Measurements from ENCODE around the gene EPYC. TPM values are rescaled to one million over a fixed set of nuclear protein-coding genes. Genes with fewer than 3 reads are reported as not detected.

Gene EPYC
- not detected in 2 replicates for total RNA-seq (2012; rRNA removed)

GRCh38 chr12:91004872-91005271 is at the start of gene EPYC:
TSS of gene EPYC (minus strand) at chr12:91004972. CDS start at chr12:91002565, 2,407 bp downstream.
- Histone ChIP-seq H3K27me3 (ENCODE audit: control insufficient read depth, insufficient read depth, low read length) (no peaks in the 10 kb centered on the region), H3K9ac (ENCODE audit: low read depth, low read length) (no peak within 1 kb of the TSS), H3K4me3 (ENCODE audit: low read length) (no peak within 1 kb of the TSS), H3K4me2 (ENCODE audit: low read length) (no peak within 1 kb of the TSS), H3K36me3 (ENCODE audit: insufficient read depth, low read length) (no peaks in the 10 kb centered on the region), H3K4me1 (ENCODE audit: control insufficient read depth, insufficient read depth, low read length) (peaks cover 3% of the 10 kb centered on the region), H3K9me3 (replicated peaks; ENCODE audit: low read length) (no peaks in the 10 kb centered on the region)

GRCh38 chr12:91053951-91054715 is 49.4 kb upstream of the EPYC start:
- no peaks in the 10 kb centered on the region for H3K36me3 ChIP-seq (ENCODE audit: insufficient read depth, low read length)
- peaks cover 11% of the 10 kb centered on the region for H3K4me1 ChIP-seq (ENCODE audit: control insufficient read depth, insufficient read depth, low read length)
- H3K4me3 ChIP-seq (ENCODE audit: low read length) = no peak overlapping the region
- no peak overlapping the region for H3K4me2 ChIP-seq (ENCODE audit: low read length)
- H3K27me3 ChIP-seq (ENCODE audit: control insufficient read depth, insufficient read depth, low read length) = no peaks in the 10 kb centered on the region
- H3K9me3 ChIP-seq (replicated peaks; ENCODE audit: low read length) = no peaks in the 10 kb centered on the region
- H3K9ac ChIP-seq (ENCODE audit: low read depth, low read length) = no peak overlapping the region

- Histone ChIP-seq H3K4me2 (ENCODE audit: low read length) (no peak overlapping the region), H3K4me3 (ENCODE audit: low read length) (no peak overlapping the region), H3K36me3 (ENCODE audit: insufficient read depth, low read length) (no peaks in the 10 kb centered on the region), H3K4me1 (ENCODE audit: control insufficient read depth, insufficient read depth, low read length) (peaks cover 11% of the 10 kb centered on the region), H3K9ac (ENCODE audit: low read depth, low read length) (no peak overlapping the region), H3K27me3 (ENCODE audit: control insufficient read depth, insufficient read depth, low read length) (no peaks in the 10 kb centered on the region), H3K9me3 (replicated peaks; ENCODE audit: low read length) (no peaks in the 10 kb centered on the region)
These were observed 47.3 kb upstream of the EPYC start for GRCh38 chr12:91052026-91052425.

- Histone ChIP-seq H3K4me3 (ENCODE audit: low read length) (no peak overlapping the region), H3K27me3 (ENCODE audit: control insufficient read depth, insufficient read depth, low read length) (no peaks in the 10 kb centered on the region), H3K9me3 (replicated peaks; ENCODE audit: low read length) (no peaks in the 10 kb centered on the region), H3K4me1 (ENCODE audit: control insufficient read depth, insufficient read depth, low read length) (no peaks in the 10 kb centered on the region), H3K4me2 (ENCODE audit: low read length) (no peak overlapping the region), H3K36me3 (ENCODE audit: insufficient read depth, low read length) (no peaks in the 10 kb centered on the region), H3K9ac (ENCODE audit: low read depth, low read length) (no peak overlapping the region)
These were observed 39.8 kb upstream of the EPYC start for GRCh38 chr12:91044586-91044985.

- Histone ChIP-seq H3K36me3 (ENCODE audit: insufficient read depth, low read length) (no peaks in the 10 kb centered on the region), H3K9ac (ENCODE audit: low read depth, low read length) (no peak overlapping the region), H3K4me2 (ENCODE audit: low read length) (no peak overlapping the region), H3K4me3 (ENCODE audit: low read length) (no peak overlapping the region), H3K9me3 (replicated peaks; ENCODE audit: low read length) (no peaks in the 10 kb centered on the region), H3K27me3 (ENCODE audit: control insufficient read depth, insufficient read depth, low read length) (no peaks in the 10 kb centered on the region), H3K4me1 (ENCODE audit: control insufficient read depth, insufficient read depth, low read length) (no peaks in the 10 kb centered on the region)
These were observed 38.6 kb upstream of the EPYC start for GRCh38 chr12:91043408-91043807.

- Histone ChIP-seq H3K4me2 (ENCODE audit: low read length) (no peak overlapping the region), H3K9ac (ENCODE audit: low read depth, low read length) (no peak overlapping the region), H3K27me3 (ENCODE audit: control insufficient read depth, insufficient read depth, low read length) (no peaks in the 10 kb centered on the region), H3K36me3 (ENCODE audit: insufficient read depth, low read length) (no peaks in the 10 kb centered on the region), H3K4me3 (ENCODE audit: low read length) (no peak overlapping the region), H3K4me1 (ENCODE audit: control insufficient read depth, insufficient read depth, low read length) (no peaks in the 10 kb centered on the region), H3K9me3 (replicated peaks; ENCODE audit: low read length) (no peaks in the 10 kb centered on the region)
These were observed 35.5 kb upstream of the EPYC start for GRCh38 chr12:91040096-91040755.

GRCh38 chr12:91037276-91037675 is 32.5 kb upstream of the EPYC start:
- Histone ChIP-seq H3K9me3 (replicated peaks; ENCODE audit: low read length) (no peaks in the 10 kb centered on the region), H3K36me3 (ENCODE audit: insufficient read depth, low read length) (no peaks in the 10 kb centered on the region), H3K4me1 (ENCODE audit: control insufficient read depth, insufficient read depth, low read length) (no peaks in the 10 kb centered on the region), H3K4me2 (ENCODE audit: low read length) (no peak overlapping the region), H3K27me3 (ENCODE audit: control insufficient read depth, insufficient read depth, low read length) (no peaks in the 10 kb centered on the region), H3K9ac (ENCODE audit: low read depth, low read length) (no peak overlapping the region), H3K4me3 (ENCODE audit: low read length) (no peak overlapping the region)

GRCh38 chr12:91033251-91033650 is 28.5 kb upstream of the EPYC start:
- Histone ChIP-seq H3K9ac (ENCODE audit: low read depth, low read length) (no peak overlapping the region), H3K4me1 (ENCODE audit: control insufficient read depth, insufficient read depth, low read length) (no peaks in the 10 kb centered on the region), H3K36me3 (ENCODE audit: insufficient read depth, low read length) (no peaks in the 10 kb centered on the region), H3K27me3 (ENCODE audit: control insufficient read depth, insufficient read depth, low read length) (no peaks in the 10 kb centered on the region), H3K4me3 (ENCODE audit: low read length) (no peak overlapping the region), H3K9me3 (replicated peaks; ENCODE audit: low read length) (no peaks in the 10 kb centered on the region), H3K4me2 (ENCODE audit: low read length) (no peak overlapping the region)

- Histone ChIP-seq H3K9me3 (replicated peaks; ENCODE audit: low read length) (no peaks in the 10 kb centered on the region), H3K9ac (ENCODE audit: low read depth, low read length) (no peak overlapping the region), H3K27me3 (ENCODE audit: control insufficient read depth, insufficient read depth, low read length) (no peaks in the 10 kb centered on the region), H3K4me1 (ENCODE audit: control insufficient read depth, insufficient read depth, low read length) (peaks cover 13% of the 10 kb centered on the region), H3K4me3 (ENCODE audit: low read length) (no peak overlapping the region), H3K36me3 (ENCODE audit: insufficient read depth, low read length) (no peaks in the 10 kb centered on the region), H3K4me2 (ENCODE audit: low read length) (peak overlapping the region; percentile 54)
These were observed 18.7 kb upstream of the EPYC start for GRCh38 chr12:91023326-91024004.

GRCh38 chr12:91021076-91021475 is 16.3 kb upstream of the EPYC start:
- peaks cover 13% of the 10 kb centered on the region for H3K4me1 ChIP-seq (ENCODE audit: control insufficient read depth, insufficient read depth, low read length)
- H3K9me3 ChIP-seq (replicated peaks; ENCODE audit: low read length) = no peaks in the 10 kb centered on the region
- no peak overlapping the region for H3K4me3 ChIP-seq (ENCODE audit: low read length)
- no peaks in the 10 kb centered on the region for H3K36me3 ChIP-seq (ENCODE audit: insufficient read depth, low read length)
- no peak overlapping the region for H3K4me2 ChIP-seq (ENCODE audit: low read length)
- H3K9ac ChIP-seq (ENCODE audit: low read depth, low read length) = no peak overlapping the region
- H3K27me3 ChIP-seq (ENCODE audit: control insufficient read depth, insufficient read depth, low read length) = no peaks in the 10 kb centered on the region

GRCh38 chr12:91019455-91019854 is 14.7 kb upstream of the EPYC start:
- Histone ChIP-seq H3K4me3 (ENCODE audit: low read length) (no peak overlapping the region), H3K4me2 (ENCODE audit: low read length) (no peak overlapping the region), H3K9ac (ENCODE audit: low read depth, low read length) (no peak overlapping the region), H3K9me3 (replicated peaks; ENCODE audit: low read length) (no peaks in the 10 kb centered on the region), H3K4me1 (ENCODE audit: control insufficient read depth, insufficient read depth, low read length) (peaks cover 13% of the 10 kb centered on the region), H3K36me3 (ENCODE audit: insufficient read depth, low read length) (no peaks in the 10 kb centered on the region), H3K27me3 (ENCODE audit: control insufficient read depth, insufficient read depth, low read length) (no peaks in the 10 kb centered on the region)
